MG63 (cell line): Measurements from ENCODE around the gene HDAC4. TPM values are rescaled to one million over a fixed set of nuclear protein-coding genes. Genes with fewer than 3 reads are reported as not detected.

ENCODE experiments used
- DNase-seq: peaks from one replicate; pipeline ENCODE4 v3.0.0-alpha.2; 2020
- H3K27me3 ChIP-seq: fragments of 250-450 bp; sonication (Bioruptor Pico); 2 replicates; pipeline ENCODE4 v1.5.1; 2020; ENCODE audit warnings: mild to moderate bottlenecking, moderate library complexity
- H3K36me3 ChIP-seq: fragments of 250-450 bp; sonication (Bioruptor Pico); 2 replicates; pipeline ENCODE4 v1.5.1; 2020; ENCODE audit warnings: mild to moderate bottlenecking, moderate library complexity
- H3K4me3 ChIP-seq: fragments of 250-450 bp; sonication (Bioruptor Pico); 2 replicates; pipeline ENCODE4 v1.5.1; 2020; ENCODE audit warnings: mild to moderate bottlenecking, moderate library complexity
- H3K9me3 ChIP-seq: fragments of 250-450 bp; sonication (Bioruptor Pico); 2 replicates; pipeline ENCODE4 v1.5.1; 2020; ENCODE audit warnings: mild to moderate bottlenecking, moderate library complexity
- total RNA-seq: library from RNA; depleted of rRNA; stranded (reverse); fragments of >200 nt; shearing (Covaris generic); gene quantifications from 2 replicates; pipeline ENCODE4 v1.2.3, GENCODE V29; 2014; ENCODE audit warnings: low replicate concordance

The HDAC4 gene
- total RNA-seq, 1 experiment from 2014 or later = 27.3 TPM

DNA sequence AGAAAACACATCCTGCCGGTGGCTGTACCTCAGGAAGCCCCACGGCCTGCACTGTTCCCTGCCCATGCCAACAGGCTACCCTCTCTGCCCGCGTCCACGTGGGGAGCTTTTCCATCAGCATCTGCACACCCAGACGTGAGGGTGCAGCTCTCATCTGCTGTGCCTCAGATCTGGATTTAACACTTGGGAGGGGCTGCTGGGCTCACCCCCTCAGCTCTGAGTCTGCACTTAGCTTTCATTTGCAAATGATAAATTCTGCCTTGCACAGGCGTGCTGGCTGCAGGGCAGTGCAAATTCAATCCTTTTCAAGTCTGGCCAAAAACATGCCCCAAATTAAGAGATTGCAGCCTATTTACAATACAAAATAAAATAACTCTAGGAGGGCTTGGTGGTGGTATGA lies 307.3 kb downstream of the HDAC4 start:
- Histone ChIP-seq H3K36me3 (no peaks in the 10 kb centered on the region), H3K9me3 (no peaks in the 10 kb centered on the region), H3K27me3 (no peaks in the 10 kb centered on the region), H3K4me3 (no peak overlapping the region)
- DNase-seq = no peak

DNA sequence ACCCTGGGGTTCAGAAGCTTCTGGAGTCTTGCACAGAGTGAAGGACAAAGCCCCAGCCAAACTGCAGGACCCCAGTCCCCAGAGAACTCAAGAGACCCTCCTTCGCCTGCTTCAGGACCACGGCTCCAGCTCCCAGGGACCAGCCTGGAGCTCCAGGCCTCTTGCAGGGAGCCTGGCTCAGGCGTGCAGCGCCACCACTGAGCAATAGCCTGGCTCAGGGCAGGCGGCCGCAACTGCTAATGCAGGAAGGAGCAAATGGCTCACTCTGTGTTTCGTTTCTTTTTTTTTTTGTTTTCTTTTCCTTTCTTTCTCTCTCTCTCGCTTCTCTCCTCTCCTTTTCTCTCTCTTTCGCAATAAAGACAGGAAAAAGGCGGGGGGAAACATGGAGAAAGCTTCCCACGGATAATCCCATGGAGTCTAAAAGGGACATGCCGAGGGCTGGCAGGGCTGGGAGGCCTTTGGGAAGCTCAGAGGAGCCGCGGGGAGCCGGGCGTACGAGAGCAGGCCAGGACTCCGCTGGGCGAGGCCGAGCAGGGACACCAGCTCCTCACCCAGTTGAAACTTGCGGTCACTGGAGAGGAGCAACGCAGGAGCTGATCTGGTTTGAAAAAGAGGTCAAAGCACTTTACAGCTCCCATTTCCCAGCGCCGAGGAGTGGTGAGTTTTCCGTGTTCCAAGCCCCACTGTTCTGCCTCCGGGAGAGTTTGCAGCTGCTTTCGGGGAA lies 308.1 kb downstream of the HDAC4 start:
- Histone ChIP-seq H3K4me3 (no peak overlapping the region), H3K27me3 (no peaks in the 10 kb centered on the region), H3K36me3 (no peaks in the 10 kb centered on the region), H3K9me3 (no peaks in the 10 kb centered on the region)
- DNase-seq = no peak

DNA sequence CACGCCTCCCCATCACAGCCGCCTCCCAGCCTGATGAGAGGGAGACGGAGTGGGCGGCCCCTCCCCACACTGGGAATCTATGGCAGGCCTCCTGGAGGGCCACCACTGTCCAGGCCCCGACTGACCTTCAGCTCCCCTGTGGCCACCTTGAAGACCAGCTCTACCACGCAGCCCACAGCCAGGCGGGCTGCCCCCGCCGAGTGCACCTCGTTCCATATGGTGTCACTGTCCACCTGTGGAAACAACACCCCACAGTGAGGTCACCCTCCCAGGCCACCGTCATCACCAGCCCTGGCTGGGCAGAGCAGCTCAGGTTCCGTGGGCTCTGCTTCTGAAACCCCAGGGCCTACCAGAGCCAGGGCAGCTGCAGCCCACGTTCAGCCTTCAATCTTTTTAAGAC lies 310.9 kb downstream of the HDAC4 start:
- Histone ChIP-seq H3K9me3 (no peaks in the 10 kb centered on the region), H3K27me3 (no peaks in the 10 kb centered on the region), H3K4me3 (no peak overlapping the region), H3K36me3 (no peaks in the 10 kb centered on the region)
- no peak for DNase-seq

DNA sequence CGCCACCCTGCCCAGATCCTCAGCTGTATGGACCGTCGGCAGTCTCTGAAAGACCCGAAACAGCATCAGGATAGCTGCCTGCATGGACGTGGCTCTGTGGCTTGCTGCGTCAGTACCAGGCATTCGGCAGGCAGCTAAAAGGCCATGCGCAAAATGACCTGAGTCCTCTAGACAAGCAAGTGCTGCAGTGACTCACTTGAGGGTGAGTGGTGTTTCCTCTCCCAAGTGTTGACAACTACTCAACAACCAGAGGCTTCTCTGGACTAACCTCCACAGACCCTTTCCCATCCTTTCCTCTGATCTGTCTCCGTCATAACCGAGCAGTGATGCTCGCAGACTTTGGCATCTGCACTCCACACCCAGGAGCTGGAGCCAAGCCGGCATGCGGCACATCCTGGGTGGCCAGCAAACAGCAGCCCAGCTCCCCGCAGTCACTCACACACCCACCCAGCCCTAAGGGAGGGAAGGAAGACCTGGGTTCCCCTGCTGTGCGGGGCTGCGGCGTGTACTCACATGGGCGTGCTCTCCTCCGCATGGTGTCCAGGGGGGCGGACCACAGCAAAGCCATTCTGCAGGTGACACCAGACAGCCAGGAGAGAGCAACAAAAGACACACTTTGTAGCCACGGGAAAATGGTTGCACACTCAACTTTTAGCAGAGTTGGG lies 313.6 kb downstream of the HDAC4 start:
- H3K36me3 ChIP-seq = no peaks in the 10 kb centered on the region
- no peaks in the 10 kb centered on the region for H3K9me3 ChIP-seq
- DNase-seq = no peak
- H3K27me3 ChIP-seq = no peaks in the 10 kb centered on the region
- no peak overlapping the region for H3K4me3 ChIP-seq

DNA sequence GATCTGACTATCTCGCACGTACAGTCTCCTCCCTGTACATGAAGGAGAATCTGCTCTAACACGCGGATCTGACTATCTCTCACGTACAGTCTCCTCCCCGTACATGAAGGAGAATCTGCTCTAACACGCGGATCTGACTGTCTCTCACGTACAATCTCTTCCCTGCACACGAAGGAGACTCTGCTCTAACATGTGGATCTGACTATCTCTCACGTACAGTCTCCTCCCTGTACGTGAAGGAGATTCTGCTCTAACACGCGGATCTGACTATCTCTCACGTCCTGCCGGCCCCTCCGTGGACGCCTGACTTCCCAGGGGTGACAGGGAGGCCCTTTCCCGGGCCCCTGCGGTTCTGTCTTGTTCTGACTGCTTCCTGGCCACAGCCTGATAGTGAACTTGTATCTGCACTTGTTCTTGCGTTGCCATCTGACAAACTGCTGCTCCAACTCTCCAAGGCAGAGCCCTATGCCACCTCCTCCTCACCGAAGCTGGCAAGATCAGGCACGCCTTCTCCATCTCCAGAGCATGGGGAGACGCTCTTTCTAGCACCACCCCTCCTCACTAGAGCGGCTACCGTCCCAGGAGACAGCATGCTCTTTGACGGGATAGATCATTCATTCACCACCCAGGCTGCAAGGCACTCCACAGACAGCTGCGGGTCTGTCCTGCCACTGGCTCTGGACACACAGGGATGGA lies 314.3 kb downstream of the HDAC4 start:
- no peak overlapping the region for H3K4me3 ChIP-seq
- DNase-seq = no peak

DNA sequence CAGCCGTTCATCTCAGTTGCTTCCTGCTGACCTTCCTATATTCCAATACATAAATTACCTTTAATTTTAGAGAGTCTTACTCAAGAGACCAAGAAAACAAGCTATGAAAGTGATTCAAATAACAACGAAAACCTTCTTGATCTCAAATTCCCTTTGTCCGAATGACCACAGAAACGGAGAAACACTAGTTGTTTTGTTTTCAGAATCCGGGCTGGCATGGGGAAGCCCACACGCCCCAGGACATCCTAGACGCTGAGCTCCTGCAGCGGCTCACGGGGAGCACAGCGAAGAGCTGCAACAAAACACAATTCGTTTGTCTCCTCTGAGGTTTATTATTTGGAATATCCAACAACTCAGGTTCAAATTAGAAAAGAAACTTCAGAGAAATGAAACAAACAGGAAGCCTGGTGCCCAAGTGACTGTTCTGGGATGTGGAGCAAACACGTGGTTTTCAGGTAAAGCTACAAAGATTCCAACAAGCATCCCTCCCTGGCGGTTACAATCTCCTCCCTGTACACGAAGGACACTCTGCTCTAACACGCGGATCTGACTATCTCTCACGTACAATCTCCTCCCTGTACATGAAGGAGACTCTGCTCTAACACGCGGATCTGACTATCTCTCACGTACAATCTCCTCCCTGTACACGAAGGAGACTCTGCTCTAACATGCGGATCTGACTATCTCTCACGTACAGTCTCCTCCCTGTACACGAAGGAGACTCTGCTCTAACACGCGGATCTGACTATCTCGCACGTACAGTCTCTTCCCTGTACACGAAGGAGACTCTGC lies 315.4 kb downstream of the HDAC4 start:
- H3K9me3 ChIP-seq = no peaks in the 10 kb centered on the region
- no peak for DNase-seq

More for the DNA sequence above, 314.3 kb downstream of the HDAC4 start:
- Histone ChIP-seq H3K9me3 (no peaks in the 10 kb centered on the region), H3K27me3 (no peaks in the 10 kb centered on the region), H3K36me3 (no peaks in the 10 kb centered on the region)

DNA sequence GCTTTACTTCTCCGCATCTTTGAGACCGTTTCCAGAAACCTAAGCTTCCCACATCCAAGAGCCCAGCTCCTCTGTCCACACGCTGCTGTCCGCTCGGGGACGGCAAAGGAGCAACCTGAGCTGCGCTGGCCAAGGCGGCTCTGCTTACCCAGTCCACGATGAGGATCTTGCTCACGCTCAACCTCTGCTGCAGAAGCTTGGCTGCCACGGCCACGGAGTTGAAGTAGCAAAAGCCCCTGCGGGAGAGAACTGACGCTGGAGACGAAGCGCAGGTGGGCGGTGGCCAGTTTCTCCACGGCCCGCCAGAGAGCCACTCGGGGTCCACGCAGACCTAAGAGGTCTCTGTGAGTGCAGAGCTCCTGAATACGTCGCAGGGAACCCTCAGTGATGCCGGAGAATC lies 316.8 kb downstream of the HDAC4 start:
- H3K36me3 ChIP-seq = no peaks in the 10 kb centered on the region
- H3K9me3 ChIP-seq = no peaks in the 10 kb centered on the region
- DNase-seq = no peak
- no peaks in the 10 kb centered on the region for H3K27me3 ChIP-seq
- H3K4me3 ChIP-seq = no peak overlapping the region

More for the DNA sequence above, 315.4 kb downstream of the HDAC4 start:
- Histone ChIP-seq H3K27me3 (no peaks in the 10 kb centered on the region), H3K36me3 (no peaks in the 10 kb centered on the region), H3K4me3 (no peak overlapping the region)

DNA sequence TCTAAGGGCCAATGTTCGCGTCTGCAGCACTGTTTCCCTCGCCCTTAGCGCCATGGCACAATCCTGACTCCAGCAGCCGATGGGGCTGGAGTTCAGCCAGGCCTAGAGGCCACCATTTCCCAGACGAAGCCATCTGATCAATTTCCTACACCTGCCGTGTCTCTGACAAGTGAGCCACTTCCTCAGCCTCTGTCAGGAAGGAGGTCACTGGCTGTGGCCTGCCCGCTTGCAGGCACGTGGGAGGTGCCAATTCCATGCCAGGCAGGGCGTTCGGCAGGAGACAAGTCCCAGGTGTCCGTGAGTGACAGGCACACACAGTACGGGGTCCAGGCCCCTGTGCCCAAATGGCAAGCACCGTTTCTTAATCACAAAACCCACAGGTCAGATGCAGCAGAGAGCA lies 318.4 kb downstream of the HDAC4 start:
- no peak for DNase-seq
- H3K9me3 ChIP-seq = no peaks in the 10 kb centered on the region
- no peak overlapping the region for H3K4me3 ChIP-seq
- no peaks in the 10 kb centered on the region for H3K36me3 ChIP-seq
- no peaks in the 10 kb centered on the region for H3K27me3 ChIP-seq

DNA sequence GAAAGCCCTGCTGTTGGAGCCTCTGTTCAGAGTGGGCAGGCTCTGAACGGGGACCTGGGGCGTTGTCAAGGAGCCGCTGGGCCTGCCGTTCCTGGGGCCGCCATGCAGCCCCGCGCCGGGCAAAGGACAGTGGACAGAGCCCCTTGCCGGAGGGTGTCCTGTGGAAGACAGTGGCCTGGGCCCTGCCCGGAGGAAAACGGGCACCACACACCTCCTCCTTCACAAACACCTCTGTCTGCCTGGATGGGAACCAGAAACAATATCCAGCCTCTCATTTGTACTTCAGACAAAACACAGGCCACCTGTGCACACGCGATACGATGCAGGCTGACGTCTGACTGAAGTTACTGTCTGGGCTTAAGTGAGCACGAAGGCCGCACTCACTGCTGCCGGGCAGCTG lies 319.2 kb downstream of the HDAC4 start:
- DNase-seq = no peak
- Histone ChIP-seq H3K4me3 (no peak overlapping the region), H3K36me3 (no peaks in the 10 kb centered on the region), H3K9me3 (no peaks in the 10 kb centered on the region), H3K27me3 (no peaks in the 10 kb centered on the region)

DNA sequence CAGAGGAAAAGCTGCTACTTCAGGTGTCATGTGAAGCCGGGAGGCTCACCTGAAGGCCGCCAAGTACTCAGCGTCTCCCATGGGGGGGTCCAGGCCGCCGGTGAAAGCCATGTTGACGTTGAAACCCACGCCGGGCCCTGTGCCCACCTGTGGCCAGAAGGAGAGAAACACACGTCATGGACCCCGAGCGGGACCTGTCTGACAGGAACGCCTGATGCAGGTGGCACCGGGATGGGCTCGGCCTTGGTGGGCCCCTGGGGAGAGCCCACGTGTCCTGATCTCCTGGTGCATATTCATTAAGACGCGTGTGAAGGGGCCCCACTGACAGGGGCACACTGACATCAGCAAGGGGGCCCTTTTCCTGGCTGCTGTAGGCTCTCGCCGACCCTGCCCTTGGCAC lies 319.8 kb downstream of the HDAC4 start:
- Histone ChIP-seq H3K9me3 (no peaks in the 10 kb centered on the region), H3K27me3 (no peaks in the 10 kb centered on the region), H3K4me3 (no peak overlapping the region), H3K36me3 (no peaks in the 10 kb centered on the region)
- DNase-seq = no peak

DNA sequence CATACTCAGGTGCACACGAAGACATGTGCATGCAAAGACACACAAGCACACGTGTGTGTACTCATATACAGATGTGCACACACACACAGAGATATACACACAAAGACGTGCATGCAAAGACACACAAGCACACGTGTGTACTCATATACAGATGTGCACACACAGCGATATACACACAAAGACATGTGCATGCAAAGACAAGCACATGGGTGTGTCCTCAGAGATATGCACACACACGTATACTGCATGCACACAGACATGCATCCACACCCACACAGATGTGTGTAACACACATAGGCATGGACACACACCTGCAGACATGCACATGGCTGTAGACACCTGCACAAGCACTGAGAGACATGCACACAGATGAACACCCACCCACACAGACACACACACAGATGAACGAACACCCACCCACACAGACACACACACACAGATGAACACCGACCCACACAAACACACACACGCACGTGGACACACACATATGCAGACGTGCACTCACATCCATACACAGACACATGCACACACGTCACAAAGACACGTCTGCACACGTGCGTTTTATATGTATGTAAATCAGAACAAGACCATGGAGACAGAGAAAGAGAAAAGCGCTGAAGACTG lies 321.0 kb downstream of the HDAC4 start:
- DNase-seq = no peak
- Histone ChIP-seq H3K4me3 (no peak overlapping the region), H3K27me3 (no peaks in the 10 kb centered on the region), H3K36me3 (no peaks in the 10 kb centered on the region), H3K9me3 (no peaks in the 10 kb centered on the region)

DNA sequence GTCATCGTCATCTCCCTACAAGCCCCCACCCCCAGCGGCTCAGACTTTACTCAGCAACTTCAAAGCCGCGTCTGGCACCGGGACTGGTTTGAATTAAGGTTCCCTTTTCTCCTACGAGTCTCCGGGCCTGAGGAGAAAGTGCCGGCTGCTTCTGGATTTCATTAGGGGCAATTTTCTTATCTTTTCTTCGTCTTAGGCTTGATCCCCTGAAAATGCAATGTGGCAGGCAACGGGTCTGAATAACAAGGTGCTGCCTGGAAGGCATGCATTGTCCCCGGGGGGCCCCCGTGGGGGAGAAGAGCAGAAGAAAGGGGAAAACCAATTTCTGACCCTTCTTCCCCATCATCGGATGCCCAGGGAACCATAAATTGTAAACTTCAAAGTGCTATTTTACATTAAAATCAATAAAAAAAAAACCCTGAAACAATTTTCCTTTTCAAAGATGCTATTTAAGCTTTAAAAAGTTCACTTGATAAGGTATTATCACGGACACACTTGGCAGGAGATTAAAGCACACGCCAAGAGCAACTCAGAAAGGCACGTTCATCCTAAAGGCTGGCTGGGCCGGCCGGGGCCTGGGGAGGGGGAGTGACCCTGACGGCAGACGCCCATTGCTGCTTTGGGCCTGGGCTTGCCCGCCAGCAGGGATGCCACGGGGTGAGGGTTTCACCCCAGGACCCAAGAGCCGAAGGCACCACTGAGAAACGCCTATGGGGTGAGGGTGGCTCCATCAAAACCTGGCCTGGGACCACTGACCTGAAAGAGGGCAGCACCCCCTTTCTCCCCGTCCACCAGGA lies 322.5 kb downstream of the HDAC4 start:
- no peak for DNase-seq
- H3K9me3 ChIP-seq = no peaks in the 10 kb centered on the region
- no peak overlapping the region for H3K4me3 ChIP-seq
- H3K36me3 ChIP-seq = no peaks in the 10 kb centered on the region
- H3K27me3 ChIP-seq = no peaks in the 10 kb centered on the region

DNA sequence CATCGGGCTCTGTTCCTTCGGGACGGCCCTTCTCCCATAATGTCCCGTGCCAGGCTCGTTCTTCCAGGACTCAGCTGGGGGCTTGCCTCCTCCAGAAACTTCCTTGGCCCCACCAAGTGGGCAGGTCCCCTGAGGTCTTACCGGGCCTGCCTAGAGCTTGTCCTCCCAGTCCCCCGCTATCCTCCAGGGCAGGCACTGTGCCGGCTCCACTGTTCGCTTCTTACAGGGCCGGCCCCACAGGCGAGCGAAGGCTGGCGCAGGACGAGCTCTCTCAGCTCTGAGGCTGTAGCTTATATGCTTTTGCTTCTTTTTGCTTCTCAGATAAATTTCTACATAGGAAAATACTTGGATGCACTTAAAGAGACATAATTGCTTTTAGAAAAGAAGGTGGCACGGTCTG lies 323.6 kb downstream of the HDAC4 start:
- Histone ChIP-seq H3K36me3 (no peaks in the 10 kb centered on the region), H3K9me3 (no peaks in the 10 kb centered on the region), H3K27me3 (no peaks in the 10 kb centered on the region), H3K4me3 (no peak overlapping the region)
- DNase-seq = no peak

DNA sequence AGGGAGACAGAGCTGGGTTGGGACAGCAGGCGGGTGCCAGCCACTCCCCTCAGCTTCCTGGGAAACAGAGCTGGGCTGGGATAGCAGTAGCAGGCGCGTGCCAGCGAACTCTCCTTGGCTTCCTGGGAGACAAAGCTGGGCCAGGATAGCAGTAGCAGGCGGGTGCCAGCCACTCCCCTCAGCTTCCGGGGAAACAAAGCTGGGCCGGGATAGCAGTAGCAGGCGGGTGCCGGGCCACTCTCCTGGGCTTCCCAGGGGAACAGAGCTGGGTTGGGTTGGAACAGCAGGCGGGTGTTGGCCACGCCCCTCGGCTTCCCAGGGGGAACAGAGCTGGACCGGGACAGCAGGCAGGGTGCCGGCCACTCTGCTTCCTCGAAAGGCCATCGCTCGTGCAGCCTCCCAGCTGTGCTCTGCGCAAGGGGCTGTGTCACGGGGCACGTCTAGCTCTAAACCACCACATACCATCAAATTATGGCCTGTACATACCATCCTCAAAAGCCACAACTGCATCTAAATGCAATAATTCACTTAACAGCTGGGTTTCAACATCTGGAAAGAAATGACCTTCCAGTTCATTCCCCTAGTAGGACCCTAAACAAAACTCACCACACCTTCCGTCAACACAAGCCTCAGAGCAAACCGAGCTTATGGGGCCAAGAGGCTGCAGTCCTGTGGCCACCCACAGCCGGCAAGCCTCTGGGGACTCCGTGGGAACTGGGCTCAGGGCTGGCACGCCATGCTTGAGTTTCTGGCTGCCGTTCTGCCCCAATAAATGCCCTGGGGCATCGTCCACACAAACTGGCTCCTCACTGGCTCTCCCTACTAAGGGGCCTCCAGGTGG lies 324.7 kb downstream of the HDAC4 start:
- H3K9me3 ChIP-seq = no peaks in the 10 kb centered on the region
- H3K4me3 ChIP-seq = no peak overlapping the region
- no peak for DNase-seq
- H3K36me3 ChIP-seq = no peaks in the 10 kb centered on the region; the same call in 1 of the 2 replicates
- H3K27me3 ChIP-seq = no peaks in the 10 kb centered on the region
